Muscle of leg (tissue), 11 donors: Measurements from ENCODE around the gene CLK3. TPM values are rescaled to one million over a fixed set of nuclear protein-coding genes. Genes with fewer than 3 reads are reported as not detected.
A peak's percentile ranks its signal among the peaks of the same experiment; 100 is the strongest.

Experiments
- DNase-seq: peaks from one replicate; pipeline ENCODE4 v3.0.0; 2013
- H3K27ac ChIP-seq: one replicate; pipeline ENCODE4 v1.5.1; 2013; ENCODE audit warnings: mild to moderate bottlenecking, low read length, control low read depth
- H3K27me3 ChIP-seq: one replicate; pipeline ENCODE4 v1.6.1; 2013; ENCODE audit warnings: low read length; ENCODE audit not compliant: control insufficient read depth, insufficient read depth
- H3K36me3 ChIP-seq: one replicate; pipeline ENCODE4 v1.6.1; 2013; ENCODE audit warnings: low read length; ENCODE audit not compliant: control insufficient read depth, insufficient read depth
- H3K4me1 ChIP-seq: one replicate; pipeline ENCODE4 v1.6.1; 2013; ENCODE audit warnings: low read length; ENCODE audit not compliant: control insufficient read depth, insufficient read depth
- H3K4me3 ChIP-seq: one replicate; pipeline ENCODE4 v1.5.1; 2013; ENCODE audit warnings: low read length, control low read depth
- H3K9me3 ChIP-seq: replicated peaks from 2 replicates; pipeline ENCODE4 v1.6.1; 2013; ENCODE audit warnings: low read depth, low read length; ENCODE audit not compliant: control insufficient read depth
- WGBS: methylation state at CpG from one replicate; pipeline ENCODE4 v1.1.5; 2013; ENCODE audit warnings: missing lambda C conversion rate; ENCODE audit not compliant: insufficient coverage; 5-methylcytosine and 5-hydroxymethylcytosine counted together
- polyA plus RNA-seq, 8 donors: library from polyadenylated mRNA; unstranded; fragments of 120-200 nt; gene quantifications; one replicate each; pipeline versions ENCODE4 v1.2.1 to v1.2.3, GENCODE V29; 2013; ENCODE audit warnings: inconsistent platforms in 1 of 8, low replicate concordance in 1 of 8; ENCODE audit not compliant: insufficient read length in 8 of 8, insufficient read depth in 1 of 8
- total RNA-seq: library from RNA; stranded (reverse); fragments of 120-200 nt; gene quantifications from one replicate; pipeline ENCODE4 v1.2.4, GENCODE V29; 2013

CLK3 gene
- total and polyA plus RNA-seq, 9 donors = 31.9 to 53.0 (median 46.0) TPM

DNA sequence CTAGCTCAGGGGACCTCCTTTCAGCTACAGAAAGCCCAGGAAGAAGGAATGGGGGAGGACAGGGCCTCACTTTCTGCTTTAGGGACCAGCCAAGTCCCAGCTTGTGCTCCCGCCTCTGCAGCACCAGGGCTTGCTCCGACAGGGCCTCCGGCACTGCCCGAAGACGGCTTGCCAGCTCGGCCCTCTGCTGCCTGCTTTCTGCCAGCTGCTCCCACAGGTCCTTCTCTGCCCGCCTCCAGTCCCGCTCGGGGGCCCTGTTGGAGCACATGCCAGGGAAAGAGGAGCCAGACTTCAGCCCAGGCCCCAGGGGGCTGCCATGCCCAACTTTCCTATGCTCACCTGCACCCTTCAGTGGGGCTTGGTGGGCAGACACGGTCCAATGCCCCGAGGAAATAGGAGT, 4.3 kb upstream of the CLK3 start:
- Histone ChIP-seq H3K36me3 (no peaks in the 10 kb centered on the region), H3K9me3 (no peaks in the 10 kb centered on the region), H3K27me3 (peaks cover 7% of the 10 kb centered on the region), H3K4me1 (peaks cover 33% of the 10 kb centered on the region), H3K27ac (no peak overlapping the region), H3K4me3 (no peak overlapping the region)
- 52% methylated on average over 10 of the region's 11 CpGs for WGBS
- no peak for DNase-seq

DNA sequence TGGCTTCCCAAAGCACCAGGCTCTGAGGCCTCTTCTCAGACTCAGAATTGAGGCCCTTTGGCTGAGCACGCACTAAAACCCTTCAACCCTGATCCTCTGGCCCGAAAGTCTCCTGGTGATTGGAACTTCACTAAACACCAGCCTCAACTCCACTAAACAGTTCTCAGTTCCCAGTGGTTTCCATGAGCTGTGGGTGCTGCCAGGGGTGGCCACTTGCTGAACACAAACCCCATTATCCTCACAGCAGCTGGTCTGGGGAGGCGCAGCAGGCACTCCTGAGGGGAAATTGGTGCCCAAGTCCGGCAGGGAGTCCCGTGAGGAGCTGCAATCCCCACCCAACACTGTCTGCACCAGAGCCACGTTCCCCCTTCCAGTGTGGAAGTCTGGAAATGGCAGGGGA, 3.8 kb upstream of the CLK3 start:
- peaks cover 7% of the 10 kb centered on the region for H3K27me3 ChIP-seq
- peaks cover under 1% of the 10 kb centered on the region for H3K36me3 ChIP-seq
- no peak overlapping the region for H3K4me3 ChIP-seq
- no peaks in the 10 kb centered on the region for H3K9me3 ChIP-seq
- no peak overlapping the region for H3K27ac ChIP-seq
- peaks cover 38% of the 10 kb centered on the region for H3K4me1 ChIP-seq
- no peak for DNase-seq
- WGBS = 85% methylated on average over 2 of the region's 6 CpGs

DNA sequence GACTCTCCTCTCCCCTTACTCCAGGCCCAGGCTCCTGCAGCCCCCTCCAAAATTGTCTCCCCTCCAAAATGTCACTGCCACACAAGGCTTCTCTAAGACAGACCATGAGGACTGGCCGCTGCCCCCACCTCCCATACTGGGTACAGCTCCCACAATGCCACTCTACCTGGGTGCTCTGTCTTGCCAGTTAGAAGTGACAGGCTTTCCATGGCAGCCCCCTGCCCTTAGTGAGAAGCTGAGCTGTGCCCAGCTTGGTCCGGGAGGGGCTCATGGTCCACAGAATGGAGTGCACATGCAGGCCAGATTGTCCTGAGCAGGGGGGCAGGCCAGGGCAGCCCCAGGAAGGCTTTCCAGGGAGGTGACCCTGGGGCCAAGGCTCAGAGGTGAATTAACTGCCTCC, 3.0 kb upstream of the CLK3 start:
- Histone ChIP-seq H3K4me1 (peaks cover 47% of the 10 kb centered on the region), H3K36me3 (peaks cover 8% of the 10 kb centered on the region), H3K27me3 (peaks cover 7% of the 10 kb centered on the region), H3K27ac (no peak overlapping the region), H3K9me3 (no peaks in the 10 kb centered on the region), H3K4me3 (no peak overlapping the region)
- no peak for DNase-seq
- 83% methylated on average over 2 of the region's 2 CpGs for WGBS

DNA sequence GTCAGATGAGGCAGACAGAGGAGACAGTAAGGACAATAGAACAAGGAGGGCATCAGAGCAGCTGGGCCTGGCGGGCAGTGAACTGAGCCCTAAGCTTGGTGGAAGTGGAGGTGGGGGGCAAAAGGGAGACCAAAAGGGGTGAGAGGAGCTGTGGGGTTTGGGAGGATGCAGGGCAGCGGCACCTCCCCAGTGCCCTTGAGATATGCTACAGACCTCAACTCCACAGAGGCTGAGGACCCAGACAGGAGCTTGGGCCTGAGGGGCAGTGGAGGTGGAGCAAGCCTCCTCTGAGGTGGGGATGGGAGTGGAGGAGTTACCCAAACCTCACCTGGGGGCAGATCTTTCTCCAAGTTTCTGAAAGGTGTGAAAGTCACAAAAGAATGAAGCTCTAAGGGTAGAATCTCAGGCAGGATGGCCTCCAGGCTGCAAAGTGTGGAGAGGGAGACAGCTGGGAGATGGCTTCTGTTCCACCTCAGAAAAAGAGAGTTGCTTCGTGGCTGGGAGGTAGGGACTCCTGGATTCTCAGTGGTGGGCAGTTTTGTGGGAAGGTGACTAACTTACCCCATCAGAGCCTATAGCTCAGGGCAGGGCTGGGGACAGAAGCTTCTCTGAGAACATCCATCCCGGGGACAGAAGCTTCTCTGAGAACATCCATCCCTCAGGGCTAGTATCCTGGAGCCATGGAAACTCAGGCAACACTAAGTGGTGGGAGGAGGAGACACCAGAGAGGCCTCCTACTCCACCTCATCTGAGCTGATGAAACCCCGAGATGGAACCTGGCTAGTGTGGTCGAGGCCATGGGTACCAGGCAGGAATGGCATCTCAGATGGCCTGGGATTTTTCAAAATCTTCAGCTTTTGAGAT, 2.3 kb upstream of the CLK3 start:
- 51% methylated on average over 3 of the region's 6 CpGs for WGBS
- Histone ChIP-seq H3K4me3 (no peak overlapping the region), H3K27ac (no peak overlapping the region), H3K9me3 (no peaks in the 10 kb centered on the region), H3K4me1 (peaks cover 51% of the 10 kb centered on the region), H3K27me3 (peaks cover 4% of the 10 kb centered on the region), H3K36me3 (peaks cover 8% of the 10 kb centered on the region)
- DNase-seq = peak; percentile 53

DNA sequence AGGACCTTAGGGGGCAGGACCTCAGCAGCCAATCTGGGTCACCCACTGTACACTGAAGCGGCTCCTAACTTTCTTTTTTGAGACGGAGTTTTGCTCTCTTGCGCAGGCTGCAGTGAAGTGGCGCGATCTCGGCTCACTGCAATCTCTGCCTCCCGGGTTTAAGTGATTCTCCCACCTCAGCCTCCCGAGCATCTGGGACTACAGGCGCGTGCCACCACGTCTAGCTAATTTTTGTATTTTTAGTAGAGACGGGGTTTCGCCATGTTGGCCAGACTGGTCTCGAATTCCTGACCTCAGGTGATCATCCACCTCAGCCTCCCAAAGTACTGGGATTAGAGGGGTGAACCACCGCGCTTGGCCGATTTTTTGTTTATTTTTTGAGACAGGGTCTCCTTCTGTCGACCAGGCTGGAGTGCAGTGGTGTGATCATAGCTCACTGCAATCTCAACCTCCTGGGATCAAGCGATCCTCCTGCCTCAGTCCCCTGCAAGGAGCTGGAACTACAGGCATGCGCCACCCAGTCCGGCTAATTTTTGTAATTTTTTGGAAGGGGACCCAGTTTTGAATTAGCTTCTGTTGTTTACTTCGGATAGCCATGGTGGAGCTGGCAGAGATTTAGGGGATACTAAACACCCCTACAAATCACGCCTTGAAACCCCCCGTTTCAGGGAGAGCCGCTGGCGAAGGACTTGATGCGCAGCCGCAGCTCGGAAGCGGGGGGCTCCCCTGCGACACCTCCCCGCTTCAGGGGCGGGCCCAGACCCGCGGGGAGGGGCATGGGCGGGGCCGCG, 1.5 kb upstream of the CLK3 start:
- peak overlapping the region; percentile 16 for H3K27ac ChIP-seq
- H3K9me3 ChIP-seq = no peaks in the 10 kb centered on the region
- no peaks in the 10 kb centered on the region for H3K27me3 ChIP-seq
- 29% methylated on average over 24 of the region's 38 CpGs for WGBS
- peak overlapping the region; percentile 100 for H3K4me3 ChIP-seq
- H3K36me3 ChIP-seq = peaks cover 16% of the 10 kb centered on the region
- no peak for DNase-seq
- H3K4me1 ChIP-seq = peaks cover 51% of the 10 kb centered on the region

DNA sequence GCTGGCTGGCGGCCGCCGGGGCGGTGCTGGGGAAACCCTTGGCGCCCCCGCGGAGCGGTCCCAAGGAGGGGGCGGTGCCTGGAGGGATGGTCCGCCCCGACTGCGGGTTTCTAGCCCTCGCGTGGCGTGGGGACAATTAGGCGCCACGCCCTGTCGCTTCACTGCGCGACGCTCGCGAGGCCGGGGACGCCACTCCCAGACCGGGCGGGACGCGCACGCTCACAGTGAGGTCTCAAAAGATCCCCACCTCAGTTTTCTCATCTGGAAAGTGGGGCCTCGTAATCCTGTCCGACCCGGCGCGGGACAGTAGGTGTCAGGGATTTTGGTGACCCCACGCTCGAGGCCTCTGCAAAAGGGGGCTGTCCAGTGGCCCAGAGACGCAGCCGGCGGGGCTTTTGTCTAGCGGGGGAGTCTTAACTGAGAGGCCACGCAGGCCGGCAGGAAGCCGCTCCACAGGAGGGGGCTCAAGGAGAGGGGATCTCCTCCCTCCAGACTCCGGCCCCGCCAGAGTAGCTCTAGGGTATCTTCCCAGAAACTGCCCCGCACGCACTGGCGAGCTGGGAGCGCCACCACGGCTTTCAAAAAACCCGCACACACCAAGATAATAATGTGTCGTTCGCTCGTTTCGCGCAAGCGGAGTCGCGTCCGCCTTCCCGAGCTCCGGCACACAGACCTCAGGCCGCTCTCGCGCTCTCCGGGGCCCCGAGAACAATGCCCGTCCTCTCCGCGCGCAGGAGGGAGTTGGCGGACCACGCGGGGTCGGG, 710 bp upstream of the CLK3 start:
- H3K36me3 ChIP-seq = peaks cover 23% of the 10 kb centered on the region
- H3K4me3 ChIP-seq = peak overlapping the region; percentile 100
- H3K27ac ChIP-seq = peak overlapping the region; percentile 97
- H3K27me3 ChIP-seq = no peaks in the 10 kb centered on the region
- under 1% methylated on average over 64 of the region's 76 CpGs for WGBS
- H3K4me1 ChIP-seq = peaks cover 44% of the 10 kb centered on the region
- H3K9me3 ChIP-seq = no peaks in the 10 kb centered on the region
- peak; percentile 93 for DNase-seq

DNA sequence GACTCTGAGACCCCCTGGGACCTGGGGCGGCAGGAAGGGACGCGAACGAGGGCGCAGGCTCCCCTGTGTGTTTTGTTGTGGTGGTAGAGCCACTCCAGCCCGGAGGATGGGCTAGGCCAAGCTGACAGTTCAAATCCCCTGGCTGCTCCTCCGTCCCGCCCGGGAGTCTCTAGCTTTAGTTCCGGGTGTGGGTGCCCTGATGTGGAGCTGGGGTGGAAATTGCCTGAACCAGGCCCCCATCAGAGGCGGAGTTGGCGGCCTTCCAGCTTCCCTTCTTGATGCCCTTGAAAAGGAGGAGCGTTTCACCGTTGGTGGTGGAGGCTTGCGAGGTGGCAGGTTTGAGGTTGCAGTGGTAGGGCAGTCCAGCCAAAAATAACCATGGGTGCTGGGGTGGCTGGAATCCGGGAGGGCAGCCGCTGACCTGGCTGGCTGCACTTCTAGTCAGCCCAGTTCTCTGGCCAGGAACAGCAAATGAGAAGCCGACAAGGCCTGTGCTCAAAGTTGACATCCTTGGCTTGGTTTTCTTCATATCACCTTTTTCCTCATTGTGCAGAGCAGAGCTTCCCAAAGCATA, 817 bp downstream of the CLK3 start:
- peak overlapping the region; percentile 96 for H3K27ac ChIP-seq
- H3K9me3 ChIP-seq = no peaks in the 10 kb centered on the region
- WGBS = 3% methylated on average over 18 of the region's 18 CpGs
- H3K36me3 ChIP-seq = peaks cover 39% of the 10 kb centered on the region
- peak overlapping the region; percentile 100 for H3K4me3 ChIP-seq
- DNase-seq = peak; percentile 75
- H3K27me3 ChIP-seq = no peaks in the 10 kb centered on the region
- H3K4me1 ChIP-seq = peaks cover 28% of the 10 kb centered on the region

DNA sequence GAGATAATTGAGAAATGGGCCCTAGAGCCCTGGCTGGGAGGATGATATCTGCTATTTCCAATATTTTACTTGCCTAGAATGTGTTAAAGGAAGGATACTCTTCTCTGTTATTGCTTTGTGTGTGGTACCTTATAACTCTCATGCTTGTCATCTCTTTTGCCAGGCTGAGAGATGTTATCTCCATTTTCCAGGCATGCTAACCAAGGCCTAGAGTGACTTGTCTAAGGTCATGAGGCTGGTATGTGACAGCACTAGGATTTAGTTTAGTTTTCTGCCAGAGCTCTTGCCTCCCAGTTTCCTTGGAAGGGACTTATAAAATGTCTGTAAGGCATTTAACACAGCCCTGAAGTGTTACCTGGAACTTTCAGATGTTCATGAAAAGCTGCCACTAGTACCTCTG, 1.4 kb downstream of the CLK3 start:
- H3K9me3 ChIP-seq = no peaks in the 10 kb centered on the region
- no peak for DNase-seq
- peak overlapping the region; percentile 96 for H3K27ac ChIP-seq
- H3K27me3 ChIP-seq = no peaks in the 10 kb centered on the region
- peaks cover 23% of the 10 kb centered on the region for H3K4me1 ChIP-seq
- H3K36me3 ChIP-seq = peaks cover 44% of the 10 kb centered on the region
- peak overlapping the region; percentile 100 for H3K4me3 ChIP-seq

DNA sequence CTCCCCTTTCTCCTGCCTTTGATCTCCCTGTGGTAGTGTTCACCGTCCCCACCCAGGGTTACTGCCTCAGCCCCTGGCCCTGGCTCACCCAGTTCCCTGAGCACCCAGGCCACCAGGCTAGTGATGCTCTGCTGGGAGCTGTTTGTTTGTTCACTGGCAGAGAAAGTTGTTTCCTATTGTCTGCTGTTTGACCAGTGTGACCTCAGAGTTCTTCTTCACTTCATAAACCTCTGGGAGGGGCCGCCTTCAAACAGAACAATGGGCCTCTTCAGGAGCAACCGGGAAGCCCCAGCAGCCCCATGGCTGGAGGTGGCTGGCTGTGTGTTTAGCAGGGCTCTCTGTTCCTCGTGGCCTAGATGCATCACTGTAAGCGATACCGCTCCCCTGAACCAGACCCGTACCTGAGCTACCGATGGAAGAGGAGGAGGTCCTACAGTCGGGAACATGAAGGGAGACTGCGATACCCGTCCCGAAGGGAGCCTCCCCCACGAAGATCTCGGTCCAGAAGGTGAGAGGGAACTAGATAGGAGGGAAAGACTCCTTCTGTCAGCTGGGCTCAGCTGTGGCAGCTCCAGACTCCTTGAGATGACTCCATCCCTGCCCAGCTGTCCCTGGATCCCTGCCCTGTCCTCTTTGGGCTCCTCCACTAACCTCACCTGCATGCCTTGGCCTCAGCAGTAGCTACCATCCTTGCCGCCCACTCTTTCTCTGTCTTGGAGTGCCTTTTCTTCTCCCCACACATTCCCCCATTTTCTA, 3.4 kb downstream of the CLK3 start:
- no peak for DNase-seq
- H3K4me3 ChIP-seq = no peak overlapping the region
- H3K27me3 ChIP-seq = no peaks in the 10 kb centered on the region
- 84% methylated on average over 13 of the region's 15 CpGs for WGBS
- peaks cover 64% of the 10 kb centered on the region for H3K36me3 ChIP-seq
- H3K27ac ChIP-seq = no peak overlapping the region
- peaks cover 22% of the 10 kb centered on the region for H3K4me1 ChIP-seq
- no peaks in the 10 kb centered on the region for H3K9me3 ChIP-seq
